H9 (cell line): Measurements from ENCODE around the gene CRISPLD2. TPM values are rescaled to one million over a fixed set of nuclear protein-coding genes. Genes with fewer than 3 reads are reported as not detected.

Experiments
- DNase-seq: peaks from one replicate; pipeline ENCODE4 v3.0.0-alpha.2; 2017
- H2AFZ ChIP-seq: one replicate; pipeline ENCODE4 v1.6.1; 2013; ENCODE audit warnings: mild to moderate bottlenecking, low read length, control low read depth, moderate library complexity
- H2AK5ac ChIP-seq: 2 replicates; pipeline ENCODE4 v1.6.1; 2013; ENCODE audit warnings: low read length, control low read depth, mixed read lengths; ENCODE audit not compliant: insufficient read length
- H2BK120ac ChIP-seq: one replicate; pipeline ENCODE4 v1.6.1; 2013; ENCODE audit warnings: low read depth, mild to moderate bottlenecking, low read length, control low read depth, inconsistent platforms; ENCODE audit not compliant: poor library complexity, severe bottlenecking
- H2BK12ac ChIP-seq: 2 replicates; pipeline ENCODE4 v1.6.1; 2013; ENCODE audit warnings: low read length, control low read depth, mixed read lengths, low read depth; ENCODE audit not compliant: insufficient read length
- H2BK15ac ChIP-seq: 2 replicates; pipeline ENCODE4 v1.6.1; 2013; ENCODE audit warnings: low read depth, low read length, control low read depth
- H2BK20ac ChIP-seq: one replicate; pipeline ENCODE4 v1.6.1; 2013; ENCODE audit warnings: low read depth, mild to moderate bottlenecking, low read length, control low read depth, inconsistent platforms; ENCODE audit not compliant: poor library complexity, severe bottlenecking
- H2BK5ac ChIP-seq: 2 replicates; pipeline ENCODE4 v1.6.1; 2013; ENCODE audit warnings: low read length, control low read depth, mixed read lengths; ENCODE audit not compliant: insufficient read length
- H3K14ac ChIP-seq: 2 replicates; pipeline ENCODE4 v1.6.1; 2013; ENCODE audit warnings: low read length, control low read depth; ENCODE audit not compliant: insufficient read depth
- H3K18ac ChIP-seq: 2 replicates; pipeline ENCODE4 v1.6.1; 2013; ENCODE audit warnings: low read depth, mild to moderate bottlenecking, mixed read lengths, low read length, control low read depth; ENCODE audit not compliant: insufficient read length
- H3K23ac ChIP-seq: 2 replicates; pipeline ENCODE4 v1.6.1; 2013; ENCODE audit warnings: low read length, control low read depth, mixed read lengths, low read depth; ENCODE audit not compliant: insufficient read length
- H3K23me2 ChIP-seq: 2 replicates; pipeline ENCODE4 v1.6.1; 2013; ENCODE audit warnings: low read depth, mild to moderate bottlenecking, mixed read lengths, low read length, control low read depth; ENCODE audit not compliant: insufficient read length, poor library complexity, severe bottlenecking
- H3K27ac ChIP-seq: 2 replicates; pipeline ENCODE4 v1.5.1; 2013; ENCODE audit warnings: low read length, control low read depth, mixed read lengths, low read depth; ENCODE audit not compliant: insufficient read length
- H3K27me3 ChIP-seq: 2 replicates; pipeline ENCODE4 v1.6.1; 2013; ENCODE audit warnings: low read length, control low read depth, inconsistent platforms; ENCODE audit not compliant: insufficient read depth
- H3K4ac ChIP-seq: 2 replicates; pipeline ENCODE4 v1.6.1; 2013; ENCODE audit warnings: low read depth, mild to moderate bottlenecking, control low read depth, inconsistent platforms, low read length, moderate library complexity
- H3K4me1 ChIP-seq: 2 replicates; pipeline ENCODE4 v1.6.1; 2013; ENCODE audit warnings: low read length, control low read depth, inconsistent platforms; ENCODE audit not compliant: insufficient read depth
- H3K4me2 ChIP-seq: 2 replicates; pipeline ENCODE4 v1.6.1; 2013; ENCODE audit warnings: low read length, control low read depth, mixed read lengths; ENCODE audit not compliant: insufficient read length, insufficient read depth
- H3K56ac ChIP-seq: 2 replicates; pipeline ENCODE4 v1.6.1; 2013; ENCODE audit warnings: low read depth, mild to moderate bottlenecking, mixed read lengths, low read length, control low read depth; ENCODE audit not compliant: insufficient read length
- H3K79me1 ChIP-seq: 2 replicates; pipeline ENCODE4 v1.6.1; 2013; ENCODE audit warnings: low read depth, mild to moderate bottlenecking, moderate library complexity, low read length, control low read depth, inconsistent platforms; ENCODE audit not compliant: insufficient read depth, poor library complexity, severe bottlenecking
- H3K79me2 ChIP-seq: 2 replicates; pipeline ENCODE4 v1.6.1; 2013; ENCODE audit warnings: low read length, control low read depth, inconsistent platforms; ENCODE audit not compliant: insufficient read depth
- H3K9ac ChIP-seq: 2 replicates; pipeline ENCODE4 v1.6.1; 2013; ENCODE audit warnings: low read length, control low read depth, mixed read lengths; ENCODE audit not compliant: insufficient read length; ENCODE audit errors: extremely low read depth
- H3K9me3 ChIP-seq: one replicate; pipeline ENCODE4 v1.6.1; 2013; ENCODE audit warnings: low read depth, low read length, inconsistent platforms; ENCODE audit not compliant: control insufficient read depth
- H3T11ph ChIP-seq: one replicate; pipeline ENCODE4 v1.6.1; 2013; ENCODE audit warnings: mild to moderate bottlenecking, low read length, control low read depth, inconsistent platforms
- H4K20me1 ChIP-seq: one replicate; pipeline ENCODE4 v1.6.1; 2013; ENCODE audit not compliant: control insufficient read depth, insufficient read length, insufficient read depth
- H4K5ac ChIP-seq: 2 replicates; pipeline ENCODE4 v1.6.1; 2013; ENCODE audit warnings: low read depth, mild to moderate bottlenecking, mixed read lengths, low read length, control low read depth; ENCODE audit not compliant: insufficient read length
- H4K8ac ChIP-seq: replicated peaks from 2 replicates; pipeline ENCODE4 v1.6.1; 2013; ENCODE audit warnings: low read length, control low read depth, mixed read lengths, low read depth; ENCODE audit not compliant: insufficient read length
- H4K91ac ChIP-seq: 2 replicates; pipeline ENCODE4 v1.6.1; 2013; ENCODE audit warnings: low read depth, mild to moderate bottlenecking, moderate library complexity, mixed read lengths, low read length, control low read depth; ENCODE audit not compliant: insufficient read length
- H3K27ac Mint-ChIP-seq, 3 experiments: 2 replicates in 2 of 3; 3 replicates in 1 of 3; pipeline ENCODE4 v1.8.0; 2020 to 2021; ENCODE audit warnings: mixed read lengths in 3 of 3, mild to moderate bottlenecking in 1 of 3, moderate library complexity in 1 of 3
- H3K27me3 Mint-ChIP-seq: 2 replicates; pipeline ENCODE4 v1.8.0; 2021; ENCODE audit warnings: low read depth, mild to moderate bottlenecking, moderate library complexity, mixed read lengths
- H3K36me3 Mint-ChIP-seq, 3 experiments: 2 replicates in 2 of 3; 3 replicates in 1 of 3; pipeline ENCODE4 v1.8.0; 2020 to 2021; ENCODE audit warnings: low read depth in 3 of 3, mixed read lengths in 3 of 3; ENCODE audit not compliant: insufficient read depth in 1 of 3
- H3K4me1 Mint-ChIP-seq, 2 experiments: 2 replicates each; pipeline ENCODE4 v1.8.0; 2020; ENCODE audit warnings: mixed read lengths in 2 of 2
- H3K4me3 Mint-ChIP-seq, 2 experiments: 2 replicates in 1 of 2; 3 replicates in 1 of 2; pipeline ENCODE4 v1.8.0; 2020 to 2021; ENCODE audit warnings: mild to moderate bottlenecking in 2 of 2, mixed read lengths in 2 of 2, moderate library complexity in 1 of 2
- H3K9me3 Mint-ChIP-seq, 2 experiments: 2 replicates in 1 of 2; 3 replicates in 1 of 2; pipeline ENCODE4 v1.8.0; 2020; ENCODE audit warnings: mild to moderate bottlenecking in 2 of 2, mixed read lengths in 2 of 2, moderate library complexity in 1 of 2
- WGBS: extraction: QIAGEN DNeasy Blood & Tissue Kit; methylation state at CpG from one replicate; pipeline ENCODE4 v1.1.7; 2013; ENCODE audit warnings: missing lambda C conversion rate, low lambda C conversion rate, mixed read lengths; ENCODE audit not compliant: insufficient read length; ENCODE audit errors: extremely low coverage; 5-methylcytosine and 5-hydroxymethylcytosine counted together
- total RNA-seq: library from RNA; stranded (reverse); gene quantifications from 2 replicates; pipeline ENCODE4 v1.2.1, GENCODE V29; 2021
- TF ChIP-seq, protein P1 (sequence below): fragments of 200-600 bp; sonication (generic); conservative IDR thresholded peaks from 3 replicates; pipeline ENCODE4 v1.8.0; 2021; ENCODE audit warnings: antibody characterized with exemption, mild to moderate bottlenecking

Gene CRISPLD2
- total RNA-seq, 1 experiment from 2014 or later, result 2.3 TPM

DNA sequence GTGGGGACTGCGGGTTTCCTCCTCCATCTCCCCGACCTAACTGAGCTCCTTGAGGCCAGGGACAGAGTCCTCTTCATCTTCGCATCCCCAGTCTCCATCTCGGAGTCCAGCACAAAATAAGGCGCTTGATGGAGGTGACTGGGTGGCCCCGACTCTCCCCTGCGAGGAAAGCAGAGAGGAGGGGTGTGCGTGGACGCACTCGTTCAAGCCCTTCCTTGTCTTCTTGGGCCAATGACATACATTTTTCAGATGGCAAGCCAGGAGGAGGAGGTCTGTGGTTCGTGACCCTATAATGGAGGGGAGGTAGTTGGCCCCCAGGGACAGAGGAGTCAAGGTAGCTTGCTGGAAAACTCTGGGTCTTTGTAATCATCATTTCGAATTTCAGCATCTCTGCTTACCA lies 17.2 kb downstream of the CRISPLD2 start:
- Histone ChIP-seq H3K4me1 (no peaks in the 10 kb centered on the region), H2AFZ (no peak overlapping the region), H3K27me3 (no peaks in the 10 kb centered on the region), H3K79me1 (no peaks in the 10 kb centered on the region), H4K8ac (no peak overlapping the region), H3K9ac (no peak overlapping the region), H2BK15ac (no peak overlapping the region), H3K23ac (no peak overlapping the region), H4K91ac (no peak overlapping the region), H3K4ac (no peak overlapping the region), H3K56ac (no peak overlapping the region), H2BK120ac (no peak overlapping the region), H3K27ac (no peak overlapping the region), H2BK12ac (no peak overlapping the region), H3K18ac (no peak overlapping the region), H4K5ac (no peak overlapping the region), H3K4me2 (no peak overlapping the region), H3K79me2 (no peaks in the 10 kb centered on the region), H3K14ac (peak overlapping the region; percentile 59; the same call in 1 of the 2 replicates), H3K9me3 (no peaks in the 10 kb centered on the region), H3T11ph (no peak overlapping the region), H2BK20ac (no peak overlapping the region), H2BK5ac (no peak overlapping the region), H4K20me1 (no peaks in the 10 kb centered on the region), H2AK5ac (no peak overlapping the region), H3K23me2 (no peaks in the 10 kb centered on the region)
- Mint-ChIP-seq H3K9me3 (no peaks in the 10 kb centered on the region; a peak in 1 of 5 replicates), H3K36me3 (no peaks in the 10 kb centered on the region), H3K4me3 (no peak overlapping the region), H3K4me1 (peaks cover 31 to 44% of the 10 kb centered on the region in 2 experiments), H3K27me3 (peaks cover 42% of the 10 kb centered on the region), H3K27ac (no peak overlapping the region)
- TF ChIP-seq, protein P1, sequence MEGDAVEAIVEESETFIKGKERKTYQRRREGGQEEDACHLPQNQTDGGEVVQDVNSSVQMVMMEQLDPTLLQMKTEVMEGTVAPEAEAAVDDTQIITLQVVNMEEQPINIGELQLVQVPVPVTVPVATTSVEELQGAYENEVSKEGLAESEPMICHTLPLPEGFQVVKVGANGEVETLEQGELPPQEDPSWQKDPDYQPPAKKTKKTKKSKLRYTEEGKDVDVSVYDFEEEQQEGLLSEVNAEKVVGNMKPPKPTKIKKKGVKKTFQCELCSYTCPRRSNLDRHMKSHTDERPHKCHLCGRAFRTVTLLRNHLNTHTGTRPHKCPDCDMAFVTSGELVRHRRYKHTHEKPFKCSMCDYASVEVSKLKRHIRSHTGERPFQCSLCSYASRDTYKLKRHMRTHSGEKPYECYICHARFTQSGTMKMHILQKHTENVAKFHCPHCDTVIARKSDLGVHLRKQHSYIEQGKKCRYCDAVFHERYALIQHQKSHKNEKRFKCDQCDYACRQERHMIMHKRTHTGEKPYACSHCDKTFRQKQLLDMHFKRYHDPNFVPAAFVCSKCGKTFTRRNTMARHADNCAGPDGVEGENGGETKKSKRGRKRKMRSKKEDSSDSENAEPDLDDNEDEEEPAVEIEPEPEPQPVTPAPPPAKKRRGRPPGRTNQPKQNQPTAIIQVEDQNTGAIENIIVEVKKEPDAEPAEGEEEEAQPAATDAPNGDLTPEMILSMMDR, result no peak
- DNase-seq, result no peak
- WGBS, result no CpG with 5 or more reads among the region's 12 CpGs
